ENCODE data around the gene CSTPP1. TPM values are rescaled to one million over a fixed set of nuclear protein-coding genes. Genes with fewer than 3 reads are reported as not detected.

Gene CSTPP1
- polyA plus RNA-seq, 1 experiment = 48.7 TPM

DNA sequence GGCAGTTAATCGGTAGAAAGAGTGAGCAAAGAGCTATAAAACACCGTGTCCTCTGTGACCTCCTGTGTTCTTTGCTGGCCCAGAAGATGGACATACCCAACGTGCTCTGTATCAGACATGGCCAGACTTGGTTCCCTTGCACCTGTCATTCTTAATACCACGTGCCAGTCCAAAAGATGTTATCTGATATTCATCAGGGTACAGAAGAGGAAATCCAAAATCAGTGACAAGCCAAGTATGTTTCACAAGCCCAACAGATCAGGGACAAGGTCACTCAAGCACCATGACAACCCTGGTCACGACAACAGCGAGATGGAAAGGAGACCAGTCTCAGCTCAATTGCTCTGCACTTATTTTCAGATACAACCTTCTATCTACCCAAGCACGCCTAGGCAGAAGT, 21.7 kb upstream of the CSTPP1 start:
- Histone ChIP-seq H3K36me3 (ENCODE audit: control insufficient read depth, insufficient read depth, low read length) (no peaks in the 10 kb centered on the region), H3K4me3 (ENCODE audit: low read depth, low read length) (no peak overlapping the region), H3K27me3 (ENCODE audit: control insufficient read depth, insufficient read depth, low read length) (no peaks in the 10 kb centered on the region)
- ChIA-PET POLR2A (interaction anchor here (0.7 kb wide), 1 partner anchor 87 kb away, joined by 3 read pairs; no protein-coding TSS in a partner anchor), CTCF (interaction anchor here (1.1 to 2.5 kb wide), 3 partner anchors 9 to 238 kb away, joined by 3 to 16 read pairs (median 5); no protein-coding TSS in a partner anchor)
- DNase-seq (ENCODE audit: low read depth) = no peak
- TF ChIP-seq, protein P1, sequence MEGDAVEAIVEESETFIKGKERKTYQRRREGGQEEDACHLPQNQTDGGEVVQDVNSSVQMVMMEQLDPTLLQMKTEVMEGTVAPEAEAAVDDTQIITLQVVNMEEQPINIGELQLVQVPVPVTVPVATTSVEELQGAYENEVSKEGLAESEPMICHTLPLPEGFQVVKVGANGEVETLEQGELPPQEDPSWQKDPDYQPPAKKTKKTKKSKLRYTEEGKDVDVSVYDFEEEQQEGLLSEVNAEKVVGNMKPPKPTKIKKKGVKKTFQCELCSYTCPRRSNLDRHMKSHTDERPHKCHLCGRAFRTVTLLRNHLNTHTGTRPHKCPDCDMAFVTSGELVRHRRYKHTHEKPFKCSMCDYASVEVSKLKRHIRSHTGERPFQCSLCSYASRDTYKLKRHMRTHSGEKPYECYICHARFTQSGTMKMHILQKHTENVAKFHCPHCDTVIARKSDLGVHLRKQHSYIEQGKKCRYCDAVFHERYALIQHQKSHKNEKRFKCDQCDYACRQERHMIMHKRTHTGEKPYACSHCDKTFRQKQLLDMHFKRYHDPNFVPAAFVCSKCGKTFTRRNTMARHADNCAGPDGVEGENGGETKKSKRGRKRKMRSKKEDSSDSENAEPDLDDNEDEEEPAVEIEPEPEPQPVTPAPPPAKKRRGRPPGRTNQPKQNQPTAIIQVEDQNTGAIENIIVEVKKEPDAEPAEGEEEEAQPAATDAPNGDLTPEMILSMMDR (IDR thresholded peaks at IDR 0.05; ENCODE audit: insufficient read depth, low read depth, low read length) = no peak

DNA sequence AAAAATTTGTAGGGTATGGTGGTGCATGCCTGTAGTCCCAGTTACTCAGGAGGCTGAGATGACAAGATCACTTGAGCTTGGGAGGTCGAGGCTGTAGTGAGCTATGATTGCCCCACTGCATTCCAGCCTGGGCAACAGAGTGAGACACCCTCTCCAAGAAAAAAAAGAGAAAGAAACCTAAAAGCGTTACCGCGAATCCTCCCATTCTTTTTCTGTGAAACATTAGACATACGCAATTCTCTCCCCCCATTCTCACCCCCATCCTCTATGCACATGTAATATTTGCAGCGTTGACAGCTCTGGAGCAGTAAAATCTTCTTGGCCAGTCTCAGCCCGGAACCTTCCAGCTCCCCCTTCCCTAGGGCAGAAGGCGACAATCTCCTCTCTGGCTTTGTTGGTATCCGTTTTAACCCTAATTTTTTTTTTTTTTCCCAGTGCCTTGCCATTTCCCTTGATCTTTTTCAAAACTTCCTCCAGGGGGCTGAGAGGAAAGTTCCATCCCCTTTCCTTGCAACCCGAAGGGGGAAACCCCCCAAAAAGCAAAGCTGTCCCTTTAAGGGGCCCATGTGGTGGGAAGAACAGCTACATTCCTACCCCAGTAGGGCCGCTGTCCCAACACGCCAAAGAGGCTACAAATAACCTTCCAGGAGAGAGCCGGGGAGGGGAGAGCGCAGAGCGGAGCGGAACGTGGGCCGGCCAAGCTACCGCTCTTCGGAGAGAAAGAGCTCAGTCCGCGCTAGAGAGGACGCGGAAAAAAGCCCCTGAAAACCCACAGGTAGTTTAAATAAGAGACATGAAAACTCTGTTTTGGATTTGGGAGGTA, 20.1 kb upstream of the CSTPP1 start:
- ChIA-PET POLR2A (interaction anchor here (0.6 to 0.8 kb wide), 3 partner anchors 65 to 237 kb away, joined by 3 to 5 read pairs (median 3); no protein-coding TSS in a partner anchor), CTCF (interaction anchor here (0.6 to 2.6 kb wide), 14 partner anchors 9 to 438 kb away, joined by 3 to 24 read pairs (median 4); no protein-coding TSS in a partner anchor)
- peak overlapping the region; percentile 49 for H3K4me3 ChIP-seq (ENCODE audit: low read depth, low read length)
- no peak for DNase-seq (ENCODE audit: low read depth)
- no peaks in the 10 kb centered on the region for H3K36me3 ChIP-seq (ENCODE audit: control insufficient read depth, insufficient read depth, low read length)
- H3K27me3 ChIP-seq (ENCODE audit: control insufficient read depth, insufficient read depth, low read length) = no peaks in the 10 kb centered on the region
- TF ChIP-seq, protein P1 (IDR thresholded peaks at IDR 0.05; ENCODE audit: insufficient read depth, low read depth, low read length) = peak; percentile 39

DNA sequence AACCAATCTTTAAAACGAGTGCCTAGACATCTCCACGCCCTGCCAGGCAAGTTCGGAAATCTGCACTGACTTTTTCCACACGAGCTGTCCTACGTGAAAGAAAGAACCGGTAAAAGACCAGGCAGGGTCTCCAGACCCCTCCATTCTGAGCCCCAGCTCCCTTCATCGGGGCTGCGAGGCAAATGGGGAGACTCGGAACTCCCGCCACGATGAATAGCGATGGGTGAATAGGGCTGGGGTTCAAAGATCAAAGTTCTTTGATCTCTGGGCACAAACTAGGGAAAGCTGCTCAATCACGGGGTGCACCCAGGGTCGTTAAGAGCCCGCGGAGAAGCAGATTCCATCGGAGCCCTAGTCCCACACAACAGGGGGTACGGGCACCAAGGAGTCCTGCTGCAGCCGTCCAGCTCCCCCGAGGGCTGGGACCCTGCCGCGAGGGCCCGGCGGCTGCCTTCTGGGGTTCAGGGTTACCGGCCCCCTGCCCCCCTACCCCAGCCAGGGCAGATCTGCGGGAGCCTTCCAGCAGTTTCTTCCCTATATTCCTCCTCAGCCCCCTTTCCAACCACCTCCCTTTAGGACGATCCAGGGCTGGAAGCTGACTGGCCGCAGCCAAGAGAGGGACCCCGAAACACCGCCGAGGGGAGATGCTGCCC, 19.3 kb upstream of the CSTPP1 start:
- TF ChIP-seq, protein P1 (IDR thresholded peaks at IDR 0.05; ENCODE audit: insufficient read depth, low read depth, low read length) = no peak
- Histone ChIP-seq H3K27me3 (ENCODE audit: control insufficient read depth, insufficient read depth, low read length) (no peaks in the 10 kb centered on the region), H3K4me3 (ENCODE audit: low read depth, low read length) (peak overlapping the region; percentile 49), H3K36me3 (ENCODE audit: control insufficient read depth, insufficient read depth, low read length) (no peaks in the 10 kb centered on the region)
- CTCF ChIA-PET = interaction anchor here (0.8 to 2.6 kb wide), 9 partner anchors 11 to 438 kb away, joined by 3 to 24 read pairs (median 4); no protein-coding TSS in a partner anchor
- POLR2A ChIA-PET = interaction anchor here (0.6 to 0.8 kb wide), 2 partner anchors 66 to 236 kb away, joined by 3 to 5 read pairs; no protein-coding TSS in a partner anchor
- DNase-seq (ENCODE audit: low read depth) = no peak

DNA sequence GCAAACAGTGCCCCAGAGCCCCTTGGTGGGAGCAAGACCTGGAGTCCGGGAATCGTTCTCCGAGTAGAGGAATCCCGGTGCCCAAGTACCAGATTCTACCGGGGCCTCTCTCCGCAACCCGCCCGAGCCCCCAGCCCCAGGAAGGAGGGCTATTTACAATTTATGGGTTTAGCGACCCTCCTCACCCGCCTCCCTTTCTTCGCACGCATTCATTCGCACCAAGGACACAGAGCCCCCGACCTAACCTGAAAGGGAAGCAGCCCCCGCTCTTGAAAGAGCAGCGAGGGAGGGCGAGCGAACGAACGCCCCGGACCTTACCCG, 18.8 kb upstream of the CSTPP1 start:
- peak overlapping the region; percentile 49 for H3K4me3 ChIP-seq (ENCODE audit: low read depth, low read length)
- ChIA-PET POLR2A (no interaction called here), CTCF (interaction anchor here (1.2 to 2.6 kb wide), 5 partner anchors 186 to 250 kb away, joined by 3 to 24 read pairs (median 4); no protein-coding TSS in a partner anchor)
- no peak for DNase-seq (ENCODE audit: low read depth)
- TF ChIP-seq, protein P1 (IDR thresholded peaks at IDR 0.05; ENCODE audit: insufficient read depth, low read depth, low read length) = no peak
- no peaks in the 10 kb centered on the region for H3K27me3 ChIP-seq (ENCODE audit: control insufficient read depth, insufficient read depth, low read length)
- no peaks in the 10 kb centered on the region for H3K36me3 ChIP-seq (ENCODE audit: control insufficient read depth, insufficient read depth, low read length)
